Common myeloid progenitor, CD34-positive (primary cell): ENCODE measurements around the gene TRIM5.

Experiments
- CTCF ChIA-PET: fragments of 350-600 bp; sonication (Branson Sonifier 250); formaldehyde crosslinking; loops from one replicate; lab custom pipeline; 2021; ENCODE audit warnings: antibody characterized with exemption; lab: Charles Lee
- POLR2A ChIA-PET: fragments of 350-600 bp; sonication (Branson Sonifier 250); formaldehyde crosslinking; loops from one replicate; lab custom pipeline; 2021; ENCODE audit warnings: antibody characterized with exemption; lab: Charles Lee
- DNase-seq, 3 donors: peaks; one replicate each; pipeline versions ENCODE4 v3.0.0 to v3.0.0-alpha.2; 2013
- H3K27ac ChIP-seq, 2 experiments: 1 replicate in 1 of 2; 2 replicates in 1 of 2; pipeline ENCODE4 v1.7.0; 2013; ENCODE audit warnings: inconsistent platforms in 2 of 2, low read length in 2 of 2, mild to moderate bottlenecking in 2 of 2, low read depth in 1 of 2, moderate library complexity in 1 of 2; ENCODE audit not compliant: severe bottlenecking in 2 of 2, insufficient read depth in 1 of 2, poor library complexity in 1 of 2
- H3K27me3 ChIP-seq, 5 experiments: replicated peaks in 2 of 5; 1 replicate in 3 of 5; 2 replicates in 2 of 5; pipeline versions ENCODE4 v1.6.1 to v1.7.0; 2013; ENCODE audit warnings: low read length in 4 of 5, mild to moderate bottlenecking in 2 of 5, moderate library complexity in 2 of 5, inconsistent platforms in 1 of 5; ENCODE audit not compliant: insufficient read depth in 5 of 5, control insufficient read depth in 4 of 5
- H3K36me3 ChIP-seq, 4 experiments: 1 replicate in 2 of 4; 2 replicates in 2 of 4; pipeline versions ENCODE4 v1.6.1 to v1.7.0; 2013; ENCODE audit warnings: low read length in 3 of 4, control low read depth in 1 of 4, mild to moderate bottlenecking in 1 of 4; ENCODE audit not compliant: control insufficient read depth in 4 of 4, insufficient read depth in 4 of 4
- H3K4me1 ChIP-seq, 4 experiments: 1 replicate in 3 of 4; 2 replicates in 1 of 4; pipeline versions ENCODE4 v1.6.1 to v1.7.1; 2013; ENCODE audit warnings: low read length in 3 of 4, mild to moderate bottlenecking in 3 of 4, control low read depth in 1 of 4, inconsistent platforms in 1 of 4, moderate library complexity in 1 of 4; ENCODE audit not compliant: control insufficient read depth in 4 of 4, insufficient read depth in 4 of 4; ENCODE audit errors: control extremely low read depth in 1 of 4
- H3K4me3 ChIP-seq, 7 experiments: 1 replicate in 4 of 7; 2 replicates in 3 of 7; pipeline versions ENCODE4 v1.5.1 to v1.7.0; 2013; ENCODE audit warnings: mild to moderate bottlenecking in 7 of 7, low read length in 6 of 7, moderate library complexity in 6 of 7, inconsistent platforms in 2 of 7, low read depth in 2 of 7, control low read depth in 1 of 7; ENCODE audit not compliant: insufficient read depth in 4 of 7, control insufficient read depth in 1 of 7; ENCODE audit errors: extremely low read depth in 1 of 7
- H3K9me3 ChIP-seq, 5 experiments: 1 replicate in 4 of 5; 2 replicates in 1 of 5; pipeline versions ENCODE4 v1.6.1 to v1.7.1; 2013; ENCODE audit warnings: low read length in 4 of 5, mild to moderate bottlenecking in 2 of 5, inconsistent platforms in 1 of 5, low read depth in 1 of 5, moderate library complexity in 1 of 5; ENCODE audit not compliant: control insufficient read depth in 4 of 5, insufficient read depth in 2 of 5; ENCODE audit errors: control extremely low read depth in 1 of 5
- WGBS: methylation state at CpG from one replicate; pipeline ENCODE4 v1.1.5; 2013; ENCODE audit not compliant: insufficient coverage; 5-methylcytosine and 5-hydroxymethylcytosine counted together

Gene TRIM5

DNA sequence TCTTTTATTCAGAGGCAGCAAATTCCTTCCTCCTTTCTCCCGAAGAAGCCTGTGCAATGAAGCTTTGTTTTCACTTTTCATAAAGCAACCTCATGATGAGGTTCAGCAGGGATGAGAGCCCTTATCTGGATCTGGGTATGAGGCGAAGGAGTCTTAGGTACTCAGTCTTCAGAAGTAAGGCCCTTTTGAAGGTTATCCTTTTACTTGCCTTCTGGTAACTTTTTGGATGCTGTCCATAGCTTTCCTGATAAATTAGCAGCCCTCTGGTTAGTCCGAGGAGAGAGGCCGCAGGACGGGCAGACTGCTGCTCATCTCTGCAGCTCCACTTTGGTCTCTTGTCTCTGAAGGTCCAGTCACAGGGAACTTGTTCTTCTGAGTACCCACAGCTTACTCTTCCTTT is 5.9 kb upstream of the TRIM5 start:
- ChIA-PET POLR2A (interaction anchor here (1.4 kb wide), 1 partner anchor 120 kb away, joined by 3 read pairs; no protein-coding TSS in a partner anchor), CTCF (interaction anchor here (0.8 to 2.9 kb wide), 5 partner anchors 10 to 54 kb away, joined by 3 to 14 read pairs (median 3); no protein-coding TSS in a partner anchor)
- WGBS = 0% methylated on average over 5 of the region's 5 CpGs
- peak overlapping the region; percentile 30 to 92 (median 78) for H3K4me3 ChIP-seq
- DNase-seq = peak in 1 of 3 donors; percentile 20
- peaks cover 1 to 5% (median 3%) of the 10 kb centered on the region in 4 experiments for H3K36me3 ChIP-seq
- peak overlapping the region; percentile 81 to 89 for H3K27ac ChIP-seq
- H3K27me3 ChIP-seq = no peaks in the 10 kb centered on the region
- H3K4me1 ChIP-seq = peaks cover 12 to 42% (median 27%) of the 10 kb centered on the region in 4 experiments
- H3K9me3 ChIP-seq = no peaks in the 10 kb centered on the region

DNA sequence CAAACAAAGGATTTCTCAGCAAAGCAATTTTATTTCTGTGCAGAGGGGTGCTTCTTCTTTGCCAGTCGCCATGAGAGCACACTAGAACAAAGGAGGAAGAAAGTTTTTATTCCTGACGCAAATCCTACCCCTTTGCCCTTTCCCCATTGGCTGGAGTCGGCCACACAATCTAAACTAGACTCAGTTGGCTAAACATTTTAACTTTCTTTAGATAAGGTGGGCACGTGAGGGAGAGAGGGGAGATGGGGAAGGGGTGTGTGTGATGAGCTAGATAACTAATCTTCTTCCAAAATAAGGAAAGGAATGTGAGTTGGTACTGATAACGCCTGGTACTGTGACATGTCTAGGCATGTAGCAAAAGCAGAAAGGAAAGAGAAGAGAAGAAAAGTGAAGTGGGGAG is 5.3 kb upstream of the TRIM5 start:
- H3K9me3 ChIP-seq = no peaks in the 10 kb centered on the region
- ChIA-PET POLR2A (interaction anchor here (1.3 to 1.4 kb wide), 2 partner anchors 11 to 120 kb away, joined by 3 to 7 read pairs; no protein-coding TSS in a partner anchor), CTCF (interaction anchor here (0.9 to 2.9 kb wide), 3 partner anchors 11 to 23 kb away, joined by 3 to 14 read pairs (median 13); no protein-coding TSS in a partner anchor)
- H3K4me3 ChIP-seq = peak overlapping the region in 6 of 7 experiments; percentile 70 to 92 (median 80)
- DNase-seq = peak in 1 of 3 donors; percentile 31
- H3K4me1 ChIP-seq = peaks cover 12 to 44% (median 28%) of the 10 kb centered on the region in 4 experiments
- no CpG with 5 or more reads among the region's 5 CpGs for WGBS
- peak overlapping the region; percentile 81 to 89 for H3K27ac ChIP-seq
- H3K36me3 ChIP-seq = peaks cover 0 to 5% (median 3%) of the 10 kb centered on the region in 4 experiments
- H3K27me3 ChIP-seq = no peaks in the 10 kb centered on the region

DNA sequence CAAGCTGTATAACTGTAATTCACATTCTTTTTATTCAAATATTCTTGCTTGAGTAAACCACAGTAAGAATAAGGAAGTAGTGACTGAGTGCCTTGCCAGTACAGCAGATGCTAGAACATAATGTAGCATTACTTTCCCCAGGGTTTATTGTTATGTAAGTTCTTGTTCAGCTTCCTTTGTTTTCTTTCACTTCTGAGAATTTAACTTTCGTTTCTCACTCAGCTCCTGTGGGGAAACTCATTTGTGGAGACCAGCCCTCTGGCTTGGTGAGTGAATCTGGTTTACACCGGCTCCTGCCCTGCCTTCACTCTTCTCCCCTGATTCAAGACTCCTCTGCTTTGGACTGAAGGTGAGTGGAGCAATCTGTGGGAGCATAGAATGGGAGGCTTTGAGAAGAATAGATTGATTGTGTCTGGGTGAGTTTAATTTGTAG is 4.7 kb upstream of the TRIM5 start, which contains the start of gene TRIM22:
Gene TRIM22, plus strand, starts transcription at position 240 of the 433 bp plus-strand sequence. CDS start 6,443 bp downstream, outside the sequence.
- no CpG with 5 or more reads among the region's 2 CpGs for WGBS
- ChIA-PET POLR2A (interaction anchor here (1.3 to 1.4 kb wide), 2 partner anchors 11 to 121 kb away, joined by 3 to 7 read pairs; no protein-coding TSS in a partner anchor), CTCF (interaction anchor here (1.6 to 2.9 kb wide), 3 partner anchors 11 to 90 kb away, joined by 5 to 14 read pairs (median 13); no protein-coding TSS in a partner anchor)
- H3K27ac ChIP-seq = peak within 1 kb of the TSS; percentile 81 to 89
- H3K4me1 ChIP-seq = peaks cover 12 to 43% (median 30%) of the 10 kb centered on the region in 4 experiments
- H3K36me3 ChIP-seq = peaks cover 0 to 5% (median 3%) of the 10 kb centered on the region in 4 experiments
- no peaks in the 10 kb centered on the region for H3K27me3 ChIP-seq
- H3K9me3 ChIP-seq = no peaks in the 10 kb centered on the region
- peak; percentile 70 to 93 (median 86) for DNase-seq
- H3K4me3 ChIP-seq = peak within 1 kb of the TSS; percentile 31 to 92 (median 78)

GRCh38 chr11:5688482-5688881 is 3.6 kb upstream of the TRIM5 start:
- ChIA-PET POLR2A (interaction anchor here (0.5 kb wide), 1 partner anchor 119 kb away, joined by 4 read pairs; no protein-coding TSS in a partner anchor), CTCF (interaction anchor here (1.4 to 2.9 kb wide), 4 partner anchors 10 to 89 kb away, joined by 5 to 14 read pairs (median 9); no protein-coding TSS in a partner anchor)
- no peaks in the 10 kb centered on the region for H3K36me3 ChIP-seq
- no peaks in the 10 kb centered on the region for H3K27me3 ChIP-seq
- H3K27ac ChIP-seq = no peak overlapping the region
- peaks cover 12 to 47% (median 32%) of the 10 kb centered on the region in 4 experiments for H3K4me1 ChIP-seq
- no peak for DNase-seq
- H3K4me3 ChIP-seq = no peak overlapping the region
- no peaks in the 10 kb centered on the region for H3K9me3 ChIP-seq
- WGBS = no CpG with 5 or more reads among the region's 1 CpG

- POLR2A ChIA-PET = no interaction called here
- WGBS = 100% methylated on average over 3 of the region's 4 CpGs
- H3K4me3 ChIP-seq = no peak overlapping the region
Measured at GRCh38 chr11:5686426-5686825, 1.6 kb upstream of the TRIM5 start.

GRCh38 chr11:5684036-5684645 is 733 bp downstream of the TRIM5 start:
- peak overlapping the region in 6 of 7 experiments; percentile 81 to 98 (median 88) for H3K4me3 ChIP-seq
- H3K4me1 ChIP-seq = peaks cover 6 to 18% (median 15%) of the 10 kb centered on the region in 4 experiments
- H3K36me3 ChIP-seq = peaks cover 7 to 17% (median 11%) of the 10 kb centered on the region in 4 experiments
- H3K9me3 ChIP-seq = no peaks in the 10 kb centered on the region
- no peaks in the 10 kb centered on the region for H3K27me3 ChIP-seq
- POLR2A ChIA-PET = interaction anchor here (0.7 to 1.0 kb wide), 3 partner anchors 16 to 1243 kb away, joined by 3 to 5 read pairs (median 3); no protein-coding TSS in a partner anchor
- WGBS = no CpG with 5 or more reads among the region's 8 CpGs
- CTCF ChIA-PET = interaction anchor here (0.9 to 3.2 kb wide), 16 partner anchors 13 to 207 kb away, joined by 3 to 17 read pairs (median 4); partner anchors contain the start of gene OR52N2
- DNase-seq = peak in 1 of 3 donors; percentile 37
- peak overlapping the region; percentile 97 to 99 for H3K27ac ChIP-seq

More at GRCh38 chr11:5686426-5686825, 1.6 kb upstream of the TRIM5 start:
- Histone ChIP-seq H3K36me3 (no peaks in the 10 kb centered on the region), H3K27me3 (no peaks in the 10 kb centered on the region), H3K4me1 (peaks cover 13 to 38% (median 24%) of the 10 kb centered on the region in 4 experiments), H3K9me3 (no peaks in the 10 kb centered on the region), H3K27ac (no peak overlapping the region)
- DNase-seq = no peak
- CTCF ChIA-PET = no interaction called here
